IPS DF 4.7 (cell line): Measurements from ENCODE around the gene SNAPC4.
A peak's percentile ranks its signal among the peaks of the same experiment; 100 is the strongest.

ENCODE experiments used
- DNase-seq: peaks from one replicate; pipeline ENCODE4 v3.0.0-alpha.2; 2013; ENCODE audit warnings: low spot score; ENCODE audit errors: extremely low read depth

Gene SNAPC4, protein sequence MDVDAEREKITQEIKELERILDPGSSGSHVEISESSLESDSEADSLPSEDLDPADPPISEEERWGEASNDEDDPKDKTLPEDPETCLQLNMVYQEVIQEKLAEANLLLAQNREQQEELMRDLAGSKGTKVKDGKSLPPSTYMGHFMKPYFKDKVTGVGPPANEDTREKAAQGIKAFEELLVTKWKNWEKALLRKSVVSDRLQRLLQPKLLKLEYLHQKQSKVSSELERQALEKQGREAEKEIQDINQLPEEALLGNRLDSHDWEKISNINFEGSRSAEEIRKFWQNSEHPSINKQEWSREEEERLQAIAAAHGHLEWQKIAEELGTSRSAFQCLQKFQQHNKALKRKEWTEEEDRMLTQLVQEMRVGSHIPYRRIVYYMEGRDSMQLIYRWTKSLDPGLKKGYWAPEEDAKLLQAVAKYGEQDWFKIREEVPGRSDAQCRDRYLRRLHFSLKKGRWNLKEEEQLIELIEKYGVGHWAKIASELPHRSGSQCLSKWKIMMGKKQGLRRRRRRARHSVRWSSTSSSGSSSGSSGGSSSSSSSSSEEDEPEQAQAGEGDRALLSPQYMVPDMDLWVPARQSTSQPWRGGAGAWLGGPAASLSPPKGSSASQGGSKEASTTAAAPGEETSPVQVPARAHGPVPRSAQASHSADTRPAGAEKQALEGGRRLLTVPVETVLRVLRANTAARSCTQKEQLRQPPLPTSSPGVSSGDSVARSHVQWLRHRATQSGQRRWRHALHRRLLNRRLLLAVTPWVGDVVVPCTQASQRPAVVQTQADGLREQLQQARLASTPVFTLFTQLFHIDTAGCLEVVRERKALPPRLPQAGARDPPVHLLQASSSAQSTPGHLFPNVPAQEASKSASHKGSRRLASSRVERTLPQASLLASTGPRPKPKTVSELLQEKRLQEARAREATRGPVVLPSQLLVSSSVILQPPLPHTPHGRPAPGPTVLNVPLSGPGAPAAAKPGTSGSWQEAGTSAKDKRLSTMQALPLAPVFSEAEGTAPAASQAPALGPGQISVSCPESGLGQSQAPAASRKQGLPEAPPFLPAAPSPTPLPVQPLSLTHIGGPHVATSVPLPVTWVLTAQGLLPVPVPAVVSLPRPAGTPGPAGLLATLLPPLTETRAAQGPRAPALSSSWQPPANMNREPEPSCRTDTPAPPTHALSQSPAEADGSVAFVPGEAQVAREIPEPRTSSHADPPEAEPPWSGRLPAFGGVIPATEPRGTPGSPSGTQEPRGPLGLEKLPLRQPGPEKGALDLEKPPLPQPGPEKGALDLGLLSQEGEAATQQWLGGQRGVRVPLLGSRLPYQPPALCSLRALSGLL (N-terminal part only)

DNA sequence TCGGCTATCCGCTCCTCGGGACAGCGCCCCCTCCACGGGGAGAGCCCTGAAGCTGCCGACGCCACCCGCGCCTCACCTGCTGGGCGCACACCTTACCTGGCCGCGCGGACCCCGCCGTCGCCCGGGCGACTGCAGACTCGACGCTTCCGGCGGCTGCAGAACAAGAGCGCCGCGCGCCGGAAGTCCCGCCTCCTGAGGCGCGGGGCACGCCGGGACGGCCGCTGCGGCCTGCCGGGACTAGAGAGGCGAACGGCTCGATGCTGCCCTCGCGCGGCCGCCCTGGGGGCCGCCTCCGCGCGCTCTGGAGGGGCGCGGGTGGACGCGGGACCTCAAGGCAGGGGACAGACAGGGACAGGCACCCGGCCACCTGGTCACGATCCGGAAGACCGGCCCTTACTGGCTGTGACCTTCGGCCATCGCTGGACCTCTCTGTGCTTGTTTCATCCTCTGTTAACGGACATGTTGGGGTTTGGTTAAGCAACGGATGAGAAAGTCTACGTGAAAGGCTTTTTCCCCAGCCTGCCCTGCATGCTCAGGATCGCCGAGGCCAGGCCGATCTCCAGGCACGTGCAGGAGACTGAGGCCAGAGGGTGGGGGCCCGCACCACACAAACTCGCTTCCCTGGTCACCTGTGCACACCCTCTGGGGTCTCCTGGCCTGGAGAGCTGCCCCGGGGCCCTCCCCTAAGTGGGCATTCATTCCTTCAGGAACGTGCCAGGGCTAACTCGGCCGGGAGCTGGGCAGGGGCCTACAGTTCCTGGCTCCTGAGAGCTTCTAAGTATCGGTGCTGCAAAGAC lies at the start of gene SNAPC4:
Gene SNAPC4, minus strand, starts transcription at position 133 of the 797 bp plus-strand sequence. CDS start 1,742 bp downstream, outside the sequence.
- peak; percentile 46 for DNase-seq

DNA sequence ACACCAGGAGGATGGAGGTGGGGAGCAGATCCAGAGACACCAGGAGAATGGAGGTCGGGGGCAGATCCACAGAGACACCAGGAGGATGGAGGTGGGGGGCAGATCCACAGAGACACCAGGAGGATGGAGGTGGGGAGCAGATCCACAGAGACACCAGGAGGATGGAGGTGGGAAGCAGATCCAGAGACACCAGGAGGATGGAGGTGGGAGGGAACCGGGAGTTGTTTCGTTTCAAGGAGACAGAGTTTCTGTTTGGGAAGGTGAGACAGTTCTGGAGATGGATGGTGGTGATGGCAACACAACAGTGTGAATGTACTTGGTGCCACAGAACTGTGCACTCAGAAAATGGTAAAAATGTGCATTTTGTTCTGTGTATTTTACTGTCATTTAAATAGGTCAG lies 48.7 kb upstream of the SNAPC4 start:
- DNase-seq, result no peak

DNA sequence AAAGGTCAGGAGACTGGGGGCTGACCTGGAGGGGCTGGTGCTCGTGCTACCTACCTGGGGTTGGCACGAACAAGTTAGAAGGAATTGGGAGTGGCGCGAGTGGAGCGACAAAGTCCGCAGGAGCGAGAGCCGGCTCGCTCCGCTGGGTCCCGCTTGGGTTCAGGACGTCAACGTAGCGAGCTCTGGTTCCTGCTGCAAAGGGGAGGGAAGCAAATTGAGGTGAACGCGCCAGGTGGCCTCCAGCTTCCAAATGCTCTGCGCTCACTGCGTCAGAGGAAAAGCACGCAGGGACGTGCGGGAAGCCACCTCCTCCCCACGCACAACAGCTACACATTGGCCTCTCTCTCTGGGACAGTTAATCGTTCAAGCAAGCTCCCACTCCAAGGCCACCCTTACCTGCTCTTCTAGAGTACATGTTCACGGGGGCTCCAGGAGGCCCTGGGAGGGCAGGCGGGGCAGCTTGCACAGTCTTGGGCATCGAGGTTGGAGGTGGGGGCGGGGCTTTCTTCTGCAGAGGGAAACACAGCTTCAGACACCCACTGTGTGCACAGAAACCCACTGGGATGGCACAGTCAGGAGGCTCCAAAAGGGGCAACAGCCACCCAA lies 47.3 kb upstream of the SNAPC4 start:
- no peak for DNase-seq

DNA sequence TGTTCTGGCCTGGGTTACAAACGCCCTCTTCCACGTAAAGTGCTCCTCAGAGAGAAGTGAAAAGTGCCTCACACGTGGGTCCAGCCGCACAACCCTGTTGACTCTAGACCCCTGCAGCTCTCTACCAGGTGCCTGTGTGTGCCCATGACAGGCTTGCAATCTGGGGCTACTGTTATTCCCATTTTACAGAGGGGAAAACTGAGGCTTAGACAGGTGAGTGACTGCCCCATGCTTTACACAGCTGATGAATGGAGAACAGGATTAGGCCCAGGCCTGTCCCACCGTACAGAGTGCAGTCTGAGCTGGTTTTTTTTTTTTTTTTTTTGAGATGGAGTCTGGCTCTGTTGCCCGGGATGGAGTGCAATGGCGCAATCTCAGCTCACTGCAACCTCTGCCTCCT lies 45.8 kb upstream of the SNAPC4 start:
- DNase-seq, result no peak

DNA sequence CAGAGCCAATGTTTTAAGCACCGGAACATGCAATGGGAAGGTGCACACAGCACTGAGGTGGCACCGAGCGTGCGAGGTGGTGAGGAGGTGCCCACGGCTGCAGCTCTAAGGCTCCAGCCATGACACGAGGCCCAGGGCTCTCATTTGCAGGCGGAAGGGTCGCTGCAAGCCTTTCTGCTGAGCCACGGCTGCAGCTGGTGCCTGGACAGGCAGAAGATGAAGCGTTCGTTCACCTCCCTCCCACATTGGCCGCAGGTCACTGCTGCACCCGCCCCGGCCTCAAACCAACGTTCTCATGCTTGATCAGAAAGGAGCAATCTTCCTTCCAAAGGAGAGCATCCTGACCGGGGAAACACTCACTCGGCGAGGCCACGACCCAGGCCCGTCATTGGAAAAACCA lies 44.1 kb upstream of the SNAPC4 start:
- no peak for DNase-seq

DNA sequence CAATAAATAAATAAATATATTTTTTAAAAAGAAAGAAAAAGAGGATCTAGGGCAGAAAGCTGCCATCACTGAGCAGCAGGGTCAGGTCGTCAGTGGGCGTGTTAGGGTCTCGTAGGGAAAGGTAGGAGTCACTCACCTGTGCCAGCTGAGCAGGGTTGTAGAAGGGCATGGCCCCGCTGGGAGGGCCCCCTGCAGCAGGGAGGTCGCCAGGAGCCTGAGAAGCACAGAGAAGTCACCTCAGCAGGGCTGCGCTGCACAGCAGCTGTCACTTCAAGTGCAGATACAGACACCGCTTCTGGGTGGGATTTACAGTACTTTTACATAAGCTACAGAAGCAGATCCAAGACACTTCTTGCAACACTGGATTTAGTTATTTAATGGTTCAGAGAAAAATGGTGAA lies 43.7 kb upstream of the SNAPC4 start:
- no peak for DNase-seq

DNA sequence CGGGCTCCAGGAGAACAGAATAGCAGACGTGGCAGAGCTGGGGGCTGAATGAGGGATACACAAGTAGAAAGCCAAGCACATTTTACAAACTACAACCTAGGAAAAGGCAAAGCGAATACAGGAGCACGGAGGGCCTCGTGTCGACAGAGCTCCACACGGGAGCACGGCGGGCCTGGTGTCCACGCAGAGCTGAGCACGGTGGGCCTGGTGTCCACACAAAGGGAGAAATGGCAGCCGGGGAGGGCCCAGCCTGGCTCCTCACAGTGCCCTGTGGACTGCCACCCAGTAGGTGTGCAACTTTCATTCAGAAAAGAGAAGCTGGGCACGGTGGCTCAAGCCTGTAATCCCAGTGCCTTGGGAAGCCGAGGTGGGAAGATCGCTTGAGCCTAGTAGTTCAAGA lies 43.1 kb upstream of the SNAPC4 start:
- no peak for DNase-seq

DNA sequence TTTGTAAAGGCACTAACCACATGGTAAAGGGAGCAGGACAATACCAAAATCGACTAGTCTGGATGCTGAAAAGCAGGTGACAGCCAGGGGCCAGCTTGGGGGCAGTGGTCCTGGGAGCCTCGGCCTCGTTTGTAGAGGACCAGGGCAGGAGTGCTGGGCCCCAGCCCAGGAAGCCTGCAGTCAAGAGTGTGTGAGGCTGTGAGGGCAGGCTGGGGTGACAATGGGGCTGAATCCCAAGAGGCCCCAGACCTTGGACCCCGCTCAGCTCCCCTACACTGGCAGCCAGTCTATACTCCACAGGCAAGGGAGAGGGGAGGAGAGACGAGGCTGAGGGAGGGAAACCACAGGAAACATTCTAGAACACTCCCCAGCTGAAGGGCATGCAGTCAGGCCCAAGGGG lies 42.3 kb upstream of the SNAPC4 start:
- DNase-seq, result no peak

DNA sequence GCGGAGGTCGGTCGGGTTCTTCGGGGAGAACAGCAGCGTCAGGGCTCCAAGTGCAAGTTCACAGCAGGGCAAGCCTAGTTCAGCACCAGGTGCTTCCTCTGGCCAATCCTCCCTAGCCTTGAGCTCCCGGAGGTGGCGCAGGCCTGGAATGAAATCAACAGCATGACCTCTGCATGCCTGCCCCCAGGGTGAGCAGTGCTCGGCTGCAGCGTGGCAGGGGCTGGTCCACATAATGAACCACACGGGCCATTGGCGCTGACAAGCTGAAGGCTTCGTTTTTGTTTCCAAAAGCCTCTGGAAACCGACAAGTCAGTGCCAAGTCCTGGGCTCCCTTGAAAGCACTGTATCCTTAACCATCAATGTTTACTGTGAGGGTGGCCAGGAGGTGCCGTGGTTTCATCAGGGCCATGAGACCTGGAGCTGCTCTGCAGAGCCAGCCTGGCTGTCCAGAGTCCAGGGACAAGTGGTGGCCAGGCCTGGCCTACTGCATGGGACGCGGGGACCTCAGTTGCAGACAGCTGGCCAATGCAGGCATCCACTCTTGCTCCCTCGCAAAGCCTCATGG lies 41.8 kb upstream of the SNAPC4 start:
- no peak for DNase-seq

DNA sequence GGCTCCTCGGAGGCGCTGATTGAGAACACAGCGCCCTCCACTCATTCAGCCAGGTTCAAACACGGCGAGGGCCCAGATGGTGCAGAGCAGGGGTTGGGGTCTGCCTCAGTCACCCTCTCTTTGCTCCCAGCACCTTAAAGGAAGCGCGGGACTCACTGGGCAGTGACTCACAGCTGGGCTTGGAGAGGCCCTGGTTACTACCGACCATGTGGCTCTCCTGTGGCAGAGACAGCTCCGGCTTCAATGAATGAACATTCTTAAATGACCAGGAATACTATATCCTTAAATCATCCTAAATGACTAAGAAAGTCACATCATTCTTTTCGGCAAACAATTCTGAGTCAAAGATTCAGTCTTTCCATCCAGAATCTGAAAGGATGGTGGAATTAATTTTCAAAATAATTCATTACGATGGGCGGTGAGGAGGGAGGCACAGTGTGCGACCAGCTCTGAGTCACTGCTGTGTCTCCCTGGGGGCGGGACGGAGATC lies 41.3 kb upstream of the SNAPC4 start:
- no peak for DNase-seq

DNA sequence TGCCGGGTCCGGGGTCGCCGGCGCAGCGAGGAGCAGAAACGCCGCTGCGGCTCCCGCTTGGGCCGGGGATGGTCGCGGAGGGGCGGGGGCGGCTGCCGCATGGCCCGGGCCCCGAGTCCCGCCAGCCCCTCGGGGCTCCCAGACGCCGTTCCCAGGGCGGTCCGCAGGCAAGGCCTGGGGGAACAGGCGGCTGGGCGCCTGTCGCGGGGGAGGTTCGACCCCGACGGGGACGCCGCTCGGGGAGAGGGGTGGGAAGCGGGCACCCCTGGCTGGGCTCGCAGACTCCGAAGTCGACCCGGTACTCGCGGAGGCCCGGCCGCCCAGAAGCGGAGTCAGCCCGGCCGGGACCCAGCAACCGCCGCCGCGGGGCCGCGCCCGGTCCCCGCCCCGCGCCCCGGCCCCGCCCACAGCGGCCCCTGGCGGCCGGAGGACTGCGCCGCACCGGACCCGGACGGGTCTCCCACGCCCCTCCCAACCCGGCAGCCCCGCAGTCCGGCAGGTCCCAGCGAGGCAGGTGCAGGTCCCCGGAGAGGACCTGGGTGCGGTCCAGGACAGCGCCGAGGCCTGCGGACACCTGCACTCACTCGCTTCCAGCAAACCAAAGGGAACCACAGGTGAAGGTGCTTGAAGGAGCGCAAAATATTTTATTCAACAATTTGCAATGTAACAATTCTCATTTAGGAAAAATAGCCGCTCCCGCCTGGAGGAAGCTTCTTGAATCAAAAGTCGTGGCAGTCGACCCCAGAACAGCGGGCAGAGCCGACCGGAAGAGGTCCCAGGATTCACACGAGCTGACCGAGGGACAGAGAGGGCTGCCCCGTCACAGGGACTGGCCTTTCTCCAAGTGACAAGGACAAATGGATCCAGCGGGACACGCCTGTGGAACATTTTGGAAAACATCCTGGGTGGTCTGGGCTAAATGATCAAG lies 39.8 kb upstream of the SNAPC4 start, which contains the start of gene INPP5E:
Gene INPP5E, minus strand, starts transcription at position 365 of the 928 bp plus-strand sequence. CDS start 426 bp downstream, outside the sequence.
- no peak for DNase-seq

DNA sequence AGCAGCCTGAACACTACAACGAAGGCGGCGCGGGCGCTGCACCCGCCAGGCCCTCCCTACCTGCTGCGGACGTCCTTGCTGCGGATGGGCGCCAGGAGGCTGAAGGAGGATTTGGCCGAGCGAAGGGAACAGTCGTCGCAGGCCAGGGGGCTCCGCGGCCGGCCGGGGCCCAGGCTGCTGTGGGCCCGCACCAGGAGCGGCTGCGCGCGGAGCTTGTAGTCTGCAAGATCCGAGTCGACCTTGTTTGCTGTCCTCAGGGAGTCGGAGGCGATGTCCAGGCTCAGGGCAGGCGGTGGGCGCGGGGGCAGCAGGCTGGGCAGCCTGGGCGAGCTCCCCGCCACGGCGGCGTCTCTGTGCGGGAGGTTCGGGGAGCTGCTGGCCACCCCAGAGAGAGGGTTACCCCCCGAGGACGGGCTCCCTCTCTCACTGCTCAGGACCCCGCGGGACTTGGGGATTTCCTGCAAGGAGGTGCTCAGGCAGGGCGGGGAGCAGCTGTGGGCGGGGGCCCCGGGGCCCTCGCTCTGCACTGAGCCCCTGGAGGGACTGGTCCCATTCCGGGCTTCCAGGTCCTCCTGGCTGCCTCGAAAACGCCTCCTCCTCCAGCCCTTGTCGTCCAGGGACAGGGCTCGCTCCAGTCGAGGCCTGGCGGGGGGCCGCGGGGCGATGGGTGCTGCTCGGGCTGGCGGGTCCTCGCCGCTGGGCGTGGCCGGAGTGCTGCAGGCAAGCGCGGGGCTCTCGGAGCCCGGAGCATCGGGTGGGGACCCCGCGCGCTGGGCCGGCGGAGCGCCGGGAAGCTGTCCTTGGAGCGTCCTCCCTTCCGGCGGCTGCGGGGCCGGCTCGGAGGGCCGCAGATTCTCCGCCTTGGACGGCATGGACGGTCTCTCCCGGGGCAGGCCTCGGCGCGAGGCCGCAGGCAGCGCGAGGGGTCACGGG lies 38.8 kb upstream of the SNAPC4 start:
- no peak for DNase-seq

DNA sequence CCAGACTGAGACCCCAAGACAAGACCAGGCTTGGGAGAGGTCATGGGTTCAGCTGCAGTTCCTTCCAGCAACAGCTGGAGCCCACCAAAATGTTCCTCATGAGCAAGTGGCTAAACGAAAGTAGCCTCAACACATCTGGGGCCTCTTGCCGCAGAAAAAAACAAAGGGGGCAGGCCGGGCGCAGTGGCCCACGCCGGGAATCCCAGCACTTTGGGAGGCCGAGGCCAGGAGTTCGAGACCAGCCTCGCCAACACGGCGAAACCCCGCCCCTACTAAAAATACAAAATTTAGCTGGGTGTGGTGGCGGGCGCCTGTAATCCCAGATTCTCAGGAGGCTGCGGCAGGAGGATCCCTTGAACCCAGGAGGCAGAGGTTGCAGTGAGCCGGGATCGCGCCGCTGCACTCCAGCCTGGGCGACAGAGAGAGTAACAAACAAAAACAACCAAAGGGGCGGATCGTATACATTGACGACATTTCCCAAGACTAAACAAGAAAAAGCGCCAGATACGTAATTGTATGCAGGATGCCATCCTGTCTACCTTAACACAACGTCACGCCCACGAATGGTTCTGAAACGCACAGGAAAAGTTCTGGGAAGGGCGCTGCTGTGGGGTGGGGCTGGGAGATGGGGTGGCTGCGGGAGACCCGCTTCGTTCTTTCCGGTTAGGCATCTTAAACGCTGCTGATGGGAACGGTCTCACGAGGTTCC lies 38.0 kb upstream of the SNAPC4 start:
- DNase-seq, result no peak

DNA sequence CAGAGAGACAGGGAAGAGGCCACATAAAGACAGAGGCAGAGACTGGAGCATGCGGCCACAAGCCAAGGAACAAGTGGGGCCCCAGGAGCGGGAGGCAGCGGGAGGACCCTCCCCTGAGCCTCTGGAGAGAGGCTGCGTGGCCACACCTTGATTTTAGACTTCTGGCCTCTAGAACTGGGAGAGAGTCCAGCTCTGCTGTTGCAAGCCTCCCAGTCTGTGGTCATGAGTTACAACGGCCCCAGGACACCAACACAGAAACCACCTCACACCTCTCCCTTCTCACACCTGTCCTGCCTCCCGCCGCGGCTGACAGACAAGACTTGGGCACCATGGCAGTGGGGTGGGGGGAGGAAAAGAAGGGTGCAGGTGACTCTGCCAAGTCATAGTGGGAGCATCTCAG lies 37.5 kb upstream of the SNAPC4 start:
- no peak for DNase-seq

DNA sequence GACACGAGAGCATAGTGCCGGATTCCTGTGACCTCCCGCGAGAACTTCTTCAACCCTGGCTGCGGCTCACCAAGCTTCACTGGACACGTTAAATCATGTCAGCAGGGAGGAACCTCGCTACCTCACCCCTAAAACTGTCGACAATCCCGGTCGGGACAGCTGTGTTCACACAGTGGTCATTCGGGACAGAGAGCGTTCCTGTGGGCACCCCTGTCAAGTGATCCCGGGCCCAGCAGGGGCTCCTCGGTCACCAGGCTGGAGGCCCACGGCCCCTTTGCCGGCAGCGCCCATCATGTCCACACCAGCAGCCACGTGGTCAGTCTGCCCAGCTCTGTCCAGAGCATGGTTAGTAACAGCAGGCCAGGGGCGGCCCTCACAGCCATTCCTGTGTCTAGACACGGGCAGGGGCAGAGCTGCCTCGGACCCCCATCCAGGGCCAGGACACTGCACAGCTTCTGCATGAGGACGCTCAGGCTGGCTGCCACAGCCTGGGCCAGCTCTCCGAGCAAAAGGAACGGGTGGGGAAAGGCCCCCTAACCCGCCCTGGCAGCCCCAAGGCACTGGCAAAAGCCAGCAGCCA lies 36.2 kb upstream of the SNAPC4 start:
- DNase-seq, result no peak

DNA sequence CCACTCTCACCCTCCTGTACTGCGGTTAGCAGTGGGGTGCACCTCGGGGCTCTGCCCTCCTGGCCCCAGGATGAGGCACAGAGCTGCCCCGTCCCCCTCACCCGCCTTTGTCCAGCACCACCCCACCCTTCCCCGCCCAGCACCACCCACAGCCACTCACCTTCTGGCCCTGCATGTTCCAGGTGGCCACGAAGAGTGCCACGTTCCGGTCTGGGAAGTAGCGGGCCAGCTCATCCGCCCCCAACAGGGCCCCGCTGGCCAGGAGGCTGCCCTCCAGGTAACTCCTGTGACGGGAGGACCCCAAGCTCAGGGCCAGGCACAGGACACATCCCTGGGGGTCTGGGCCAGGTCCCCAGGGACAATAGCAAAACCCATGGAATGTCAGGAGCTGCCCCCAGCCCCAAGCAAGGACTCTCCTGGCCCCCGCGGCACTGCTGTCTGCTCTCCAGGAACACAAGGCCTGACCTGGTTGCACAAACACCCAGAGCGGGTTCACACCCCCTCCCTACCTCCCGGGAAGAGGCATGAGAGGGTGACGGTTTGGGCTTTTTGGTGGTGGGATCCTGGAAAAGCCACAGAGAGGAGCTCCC lies 34.7 kb upstream of the SNAPC4 start:
- DNase-seq, result no peak
